Lower lobe of right lung (tissue), 2 donors: Measurements from ENCODE around the gene LCN2. TPM values are rescaled to one million over a fixed set of nuclear protein-coding genes. Genes with fewer than 3 reads are reported as not detected.

ENCODE experiments used
- ATAC-seq, 2 donors: fragments of 200-7000 bp; cut with Tn5 transposase; one replicate each; pipeline ENCODE4 v1.9.1; 2020 to 2022; ENCODE audit warnings: mild to moderate bottlenecking in 2 of 2, moderate library complexity in 2 of 2
- DNase-seq: peaks from one replicate; pipeline ENCODE4 v3.0.0-alpha.2; 2020
- H3K27ac ChIP-seq: fragments of 200-600 bp; one replicate; pipeline ENCODE4 v1.8.0; 2022
- H3K27me3 ChIP-seq: fragments of 200-600 bp; one replicate; pipeline ENCODE4 v1.8.0; 2022; ENCODE audit warnings: low read depth
- H3K36me3 ChIP-seq: fragments of 200-600 bp; one replicate; pipeline ENCODE4 v1.8.0; 2022; ENCODE audit warnings: mild to moderate bottlenecking
- H3K4me1 ChIP-seq: fragments of 200-600 bp; one replicate; pipeline ENCODE4 v1.8.0; 2022
- H3K4me3 ChIP-seq: fragments of 200-600 bp; one replicate; pipeline ENCODE4 v1.8.0; 2022; ENCODE audit warnings: mild to moderate bottlenecking
- H3K9me3 ChIP-seq: fragments of 200-600 bp; one replicate; pipeline ENCODE4 v1.8.0; 2022
- CTCF ChIP-seq: fragments of 200-600 bp; IDR thresholded peaks from one replicate; pipeline ENCODE4 v1.8.0; 2022; ENCODE audit warnings: antibody characterized with exemption, mild to moderate bottlenecking
- intact Hi-C: fragments of 100-400 bp; cut with DNase I; formaldehyde crosslinking; loops from one replicate; pipeline ENCODE4 v1.11.0; 2022
- total RNA-seq: library from RNA; stranded (reverse); fragmentation: NEBNext Ultra II Directional; extraction: Animal tissue kit (Norgen Biotek cat#: 25700); gene quantifications from one replicate; pipeline ENCODE4 v1.2.1, GENCODE V29; 2021
- donor health status: DM: no; HTN: yes; CAD: no; lungs with severe emphysema.

LCN2 gene
- total RNA-seq, 1 donor from 2014 or later = 83.4 TPM

- DNase-seq (peak; percentile 31), ATAC-seq (no peak)
- Histone ChIP-seq H3K9me3 (no peaks in the 10 kb centered on the region), H3K27ac (no peak overlapping the region), H3K4me3 (no peak overlapping the region), H3K36me3 (no peaks in the 10 kb centered on the region), H3K27me3 (no peaks in the 10 kb centered on the region), H3K4me1 (peaks cover 25% of the 10 kb centered on the region)
- TF ChIP-seq CTCF = no peak
- intact Hi-C loops = no loop called here
These were observed 3.1 kb downstream of the LCN2 start for GRCh38 chr9:128152133-128153059.

- H3K36me3 ChIP-seq = no peaks in the 10 kb centered on the region
- no peak for TF ChIP-seq CTCF
- DNase-seq (peak; percentile 28), ATAC-seq (no peak)
- peaks cover 25% of the 10 kb centered on the region for H3K4me1 ChIP-seq
- H3K4me3 ChIP-seq = no peak overlapping the region
- intact Hi-C loops = no loop called here
- no peaks in the 10 kb centered on the region for H3K27me3 ChIP-seq
- no peaks in the 10 kb centered on the region for H3K9me3 ChIP-seq
- no peak overlapping the region for H3K27ac ChIP-seq
These were observed 4.0 kb downstream of the LCN2 start for GRCh38 chr9:128153060-128153946.

- H3K4me1 ChIP-seq = peaks cover 17% of the 10 kb centered on the region
- DNase-seq (peak; percentile 31), ATAC-seq (no peak)
- no peak overlapping the region for H3K4me3 ChIP-seq
- H3K9me3 ChIP-seq = no peaks in the 10 kb centered on the region
- no peak for TF ChIP-seq CTCF
- no peaks in the 10 kb centered on the region for H3K36me3 ChIP-seq
- intact Hi-C loops = no loop called here
- H3K27me3 ChIP-seq = no peaks in the 10 kb centered on the region
- H3K27ac ChIP-seq = no peak overlapping the region
These were observed 4.9 kb downstream of the LCN2 start for GRCh38 chr9:128153947-128154695.

- Histone ChIP-seq H3K9me3 (no peaks in the 10 kb centered on the region), H3K36me3 (no peaks in the 10 kb centered on the region), H3K4me3 (no peak overlapping the region), H3K27me3 (no peaks in the 10 kb centered on the region), H3K27ac (no peak overlapping the region), H3K4me1 (peaks cover 12% of the 10 kb centered on the region)
- peak; percentile 5 for DNase-seq
- no peak for ATAC-seq
- intact Hi-C loops = no loop called here
- no peak for TF ChIP-seq CTCF
These were observed 6.7 kb downstream of the LCN2 start for GRCh38 chr9:128155736-128156500.

- Histone ChIP-seq H3K36me3 (peaks cover 17% of the 10 kb centered on the region), H3K4me3 (peak overlapping the region; percentile 81), H3K27me3 (no peaks in the 10 kb centered on the region)
These were observed 10.2 kb downstream of the LCN2 start for GRCh38 chr9:128159522-128159783.

More at GRCh38 chr9:128159522-128159783, 10.2 kb downstream of the LCN2 start:
- intact Hi-C loops = no loop called here
- DNase-seq (no peak), ATAC-seq (peak; percentile 7 to 20)
- Histone ChIP-seq H3K27ac (peak overlapping the region; percentile 78), H3K4me1 (peaks cover 18% of the 10 kb centered on the region), H3K9me3 (no peaks in the 10 kb centered on the region)
- TF ChIP-seq CTCF = no peak
